ENCODE results near the gene FAM221A.

FAM221A gene

DNA sequence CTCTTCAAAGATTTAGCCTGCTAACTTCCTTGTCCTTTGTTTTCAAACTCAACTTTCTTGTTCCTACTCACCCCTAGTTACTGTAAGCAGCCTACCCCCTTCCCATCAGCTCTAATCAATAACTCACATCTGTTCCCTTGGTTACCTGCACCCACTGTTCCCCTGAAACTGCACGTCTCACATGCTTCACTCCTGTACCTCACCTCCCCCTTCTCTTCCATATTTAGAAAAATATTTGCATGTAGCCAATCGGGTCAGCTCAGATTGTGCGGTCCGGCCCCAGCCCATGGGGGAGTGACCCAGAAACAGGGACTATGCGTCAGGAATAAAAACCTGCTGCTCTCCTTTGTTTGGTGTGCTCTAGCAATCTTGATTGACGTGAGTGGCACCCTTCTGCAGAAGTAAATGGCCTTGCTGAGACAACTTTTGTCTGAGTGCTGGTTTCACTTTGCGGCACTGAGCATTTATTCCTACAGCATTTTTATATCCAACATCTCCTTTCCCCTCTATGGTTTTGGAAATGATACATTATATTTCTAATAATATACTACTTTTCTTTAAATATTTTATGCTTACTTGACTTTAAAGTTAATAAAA lies 21.1 kb upstream of the FAM221A start:
- no peak for DNase-seq (ENCODE audit: low spot score)
- in situ Hi-C loops (cut with MboI; ENCODE audit: low pct_unique_long_range_greater_than_20kb, low sequenced_read_pairs, unreplicated experiment) = no loop called here
- TF ChIP-seq, protein P1, sequence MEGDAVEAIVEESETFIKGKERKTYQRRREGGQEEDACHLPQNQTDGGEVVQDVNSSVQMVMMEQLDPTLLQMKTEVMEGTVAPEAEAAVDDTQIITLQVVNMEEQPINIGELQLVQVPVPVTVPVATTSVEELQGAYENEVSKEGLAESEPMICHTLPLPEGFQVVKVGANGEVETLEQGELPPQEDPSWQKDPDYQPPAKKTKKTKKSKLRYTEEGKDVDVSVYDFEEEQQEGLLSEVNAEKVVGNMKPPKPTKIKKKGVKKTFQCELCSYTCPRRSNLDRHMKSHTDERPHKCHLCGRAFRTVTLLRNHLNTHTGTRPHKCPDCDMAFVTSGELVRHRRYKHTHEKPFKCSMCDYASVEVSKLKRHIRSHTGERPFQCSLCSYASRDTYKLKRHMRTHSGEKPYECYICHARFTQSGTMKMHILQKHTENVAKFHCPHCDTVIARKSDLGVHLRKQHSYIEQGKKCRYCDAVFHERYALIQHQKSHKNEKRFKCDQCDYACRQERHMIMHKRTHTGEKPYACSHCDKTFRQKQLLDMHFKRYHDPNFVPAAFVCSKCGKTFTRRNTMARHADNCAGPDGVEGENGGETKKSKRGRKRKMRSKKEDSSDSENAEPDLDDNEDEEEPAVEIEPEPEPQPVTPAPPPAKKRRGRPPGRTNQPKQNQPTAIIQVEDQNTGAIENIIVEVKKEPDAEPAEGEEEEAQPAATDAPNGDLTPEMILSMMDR (IDR thresholded peaks at IDR 0.05; ENCODE audit: extremely low read depth, insufficient read depth, missing control alignments) = no peak

GRCh38 chr7:23661385-23661784 lies 18.6 kb upstream of the FAM221A start:
- in situ Hi-C loops (cut with MboI; ENCODE audit: low pct_unique_long_range_greater_than_20kb, low sequenced_read_pairs, unreplicated experiment) = no loop called here
- DNase-seq (ENCODE audit: low spot score) = no peak
- TF ChIP-seq, protein P1 (IDR thresholded peaks at IDR 0.05; ENCODE audit: extremely low read depth, insufficient read depth, missing control alignments) = no peak

DNA sequence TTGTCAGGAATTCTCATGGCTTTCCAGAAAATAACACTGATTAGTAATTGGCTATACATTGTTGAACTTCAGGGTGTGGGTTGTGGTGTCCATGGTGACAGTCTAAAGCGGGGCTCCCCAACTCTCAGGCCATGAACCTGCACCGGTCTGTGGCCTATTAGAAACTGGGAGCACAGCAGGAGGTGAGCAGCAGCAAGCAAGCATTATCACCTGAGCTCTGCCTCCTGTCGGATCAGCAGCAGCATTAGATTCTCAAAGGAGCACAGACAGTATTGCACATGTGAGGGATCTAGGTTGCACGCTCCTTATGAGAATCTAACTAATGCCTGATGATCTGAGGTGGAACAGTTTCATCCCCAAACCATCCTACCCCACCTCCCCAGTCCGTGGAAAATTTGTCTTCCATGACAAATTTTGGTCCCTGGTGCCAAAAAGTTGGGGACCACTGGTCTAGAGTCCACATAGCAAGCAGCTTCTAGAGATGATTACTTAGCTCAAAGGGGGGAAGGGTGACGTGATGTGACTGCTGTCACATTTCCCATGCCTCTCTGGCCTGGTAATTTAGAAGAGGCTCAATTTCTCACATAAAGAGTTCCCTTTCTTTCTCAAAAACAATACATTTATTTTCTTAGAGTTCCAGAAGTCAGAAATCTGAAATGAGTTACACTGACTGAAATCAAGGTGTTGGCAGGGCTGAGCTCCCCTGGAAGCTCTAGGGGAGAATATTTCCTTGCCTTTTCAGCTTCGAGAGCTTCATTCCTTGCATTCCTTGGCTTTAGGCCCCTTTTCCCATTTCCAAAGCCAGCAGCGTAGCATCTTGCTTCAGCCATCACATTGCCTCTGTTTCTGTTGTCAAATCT lies 17.6 kb upstream of the FAM221A start:
- no peak for DNase-seq (ENCODE audit: low spot score)
- in situ Hi-C loops (cut with MboI; ENCODE audit: low pct_unique_long_range_greater_than_20kb, low sequenced_read_pairs, unreplicated experiment) = no loop called here
- TF ChIP-seq, protein P1 (IDR thresholded peaks at IDR 0.05; ENCODE audit: extremely low read depth, insufficient read depth, missing control alignments) = no peak

DNA sequence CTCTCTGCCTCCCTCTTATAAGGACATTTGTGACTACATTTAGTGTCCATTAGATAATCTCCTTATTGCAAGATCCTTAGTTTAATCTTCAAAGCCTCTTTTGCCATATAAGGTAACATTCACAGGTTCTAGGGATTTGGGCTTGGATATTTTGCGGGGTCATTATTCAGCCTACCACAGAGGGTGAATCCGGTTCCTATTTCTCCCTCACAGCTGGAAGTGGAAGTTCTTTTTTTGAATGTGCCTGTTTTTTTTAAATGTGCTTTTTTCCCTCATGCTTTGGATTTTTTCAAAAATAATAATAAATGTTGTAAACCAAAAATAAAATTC lies 17.1 kb upstream of the FAM221A start:
- in situ Hi-C loops (cut with MboI; ENCODE audit: low pct_unique_long_range_greater_than_20kb, low sequenced_read_pairs, unreplicated experiment) = no loop called here

GRCh38 chr7:23664122-23664521 lies 15.9 kb upstream of the FAM221A start:
- no peak for DNase-seq (ENCODE audit: low spot score)
- in situ Hi-C loops (cut with MboI; ENCODE audit: low pct_unique_long_range_greater_than_20kb, low sequenced_read_pairs, unreplicated experiment) = no loop called here
- TF ChIP-seq, protein P1 (IDR thresholded peaks at IDR 0.05; ENCODE audit: extremely low read depth, insufficient read depth, missing control alignments) = no peak

More for the DNA sequence above, 17.1 kb upstream of the FAM221A start:
- TF ChIP-seq, protein P1 (IDR thresholded peaks at IDR 0.05; ENCODE audit: extremely low read depth, insufficient read depth, missing control alignments) = no peak
- DNase-seq (ENCODE audit: low spot score) = no peak

- TF ChIP-seq, protein P1 (IDR thresholded peaks at IDR 0.05; ENCODE audit: extremely low read depth, insufficient read depth, missing control alignments) = no peak
- no peak for DNase-seq (ENCODE audit: low spot score)
- in situ Hi-C loops (cut with MboI; ENCODE audit: low pct_unique_long_range_greater_than_20kb, low sequenced_read_pairs, unreplicated experiment) = no loop called here
Measured at GRCh38 chr7:23672033-23672432, 8.0 kb upstream of the FAM221A start.

Data from GM13977 (cell line).